Activated CD4-positive, alpha-beta T cell treated with anti-CD3 and anti-CD28 coated beads, Interleukin-2, amount 50 U/mL, for 16 hours (primary cell): ENCODE data around the gene PLP1.
"Not testable (repeated sequence)": the region's sequence is repeated elsewhere in the genome, so short reads cannot be mapped to it uniquely, and the experiment has no call there.

ENCODE experiments used
- DNase-seq: peaks from one replicate; pipeline ENCODE4 v3.0.0-alpha.2; 2020

PLP1 gene

DNA sequence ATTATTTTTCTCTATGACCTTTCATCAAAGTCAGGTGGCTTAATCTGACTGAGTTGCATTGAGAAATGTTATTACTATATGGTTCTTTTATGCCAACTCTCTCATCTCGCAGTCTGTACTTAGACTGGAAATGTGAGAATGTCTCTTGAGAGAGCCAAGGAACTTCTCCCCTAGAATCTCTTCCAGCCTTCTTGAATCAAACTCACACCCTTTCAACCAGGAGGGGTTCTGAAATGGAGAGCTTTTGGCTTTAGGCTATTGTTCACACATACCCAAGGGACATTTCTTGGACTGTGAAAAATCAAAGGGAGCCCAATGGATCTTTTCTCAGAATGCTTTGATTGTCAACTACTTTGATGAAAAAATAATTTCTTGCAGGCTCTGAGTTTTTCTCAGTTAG, 5.1 kb downstream of the PLP1 start:
- no peak for DNase-seq

DNA sequence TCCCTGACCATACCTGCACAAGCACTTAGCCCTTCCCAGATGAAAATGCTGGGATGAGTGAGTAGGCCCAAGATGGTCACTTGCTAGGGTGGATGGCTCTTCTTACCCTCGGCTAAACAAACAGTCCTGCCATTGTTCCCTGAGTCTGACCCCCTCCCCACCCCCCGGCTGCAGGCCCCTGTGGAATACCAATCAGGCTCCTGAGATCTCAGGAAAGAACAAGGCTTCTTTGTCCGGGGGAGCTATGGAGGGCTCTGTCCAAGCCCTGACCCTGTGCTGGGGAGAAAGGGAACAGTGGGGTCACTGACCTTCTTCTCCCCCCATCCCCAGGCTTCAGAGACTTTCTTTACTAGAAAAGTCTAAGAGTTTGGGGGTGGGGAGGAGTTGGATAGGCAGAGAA, 6.0 kb downstream of the PLP1 start:
- DNase-seq, result no peak

DNA sequence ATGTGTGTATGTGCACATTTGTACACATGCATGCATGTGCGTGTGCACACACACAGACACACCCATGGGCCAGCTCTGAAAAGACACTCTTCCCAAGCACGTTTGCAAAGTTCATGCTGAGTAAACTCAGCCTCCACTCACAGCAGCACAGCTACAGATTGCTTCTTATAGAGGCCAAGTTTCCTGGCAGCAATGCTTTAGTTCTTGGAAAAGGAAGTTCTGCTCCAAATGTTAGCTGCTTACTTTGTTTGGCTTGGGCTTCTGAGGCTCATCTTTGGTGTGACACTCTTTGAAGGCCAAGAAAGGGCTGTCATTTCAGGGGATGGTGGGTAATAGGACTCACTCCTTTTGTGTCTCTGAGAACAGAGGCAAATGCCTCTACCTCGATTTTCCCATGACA, 6.6 kb downstream of the PLP1 start:
- DNase-seq, result no peak

DNA sequence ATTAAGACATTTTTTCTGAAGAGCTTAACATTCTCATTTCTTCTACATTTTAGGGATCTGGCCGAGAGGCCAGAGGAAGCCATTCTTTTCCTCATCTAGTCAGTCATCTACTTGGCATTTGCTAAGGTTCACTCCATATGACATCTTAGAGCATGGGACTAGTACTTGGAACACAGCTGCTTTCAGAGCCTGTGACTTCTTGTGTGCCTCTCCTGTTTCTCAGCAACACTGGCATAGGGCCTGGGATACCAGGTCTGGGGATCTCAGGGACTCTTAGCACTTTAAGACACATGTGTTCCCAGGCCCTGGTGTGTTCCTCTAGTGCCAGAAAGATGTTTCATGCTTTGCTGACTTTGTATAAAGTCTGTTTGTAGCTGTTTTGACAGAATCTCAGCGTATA, 7.3 kb downstream of the PLP1 start:
- no peak for DNase-seq

DNA sequence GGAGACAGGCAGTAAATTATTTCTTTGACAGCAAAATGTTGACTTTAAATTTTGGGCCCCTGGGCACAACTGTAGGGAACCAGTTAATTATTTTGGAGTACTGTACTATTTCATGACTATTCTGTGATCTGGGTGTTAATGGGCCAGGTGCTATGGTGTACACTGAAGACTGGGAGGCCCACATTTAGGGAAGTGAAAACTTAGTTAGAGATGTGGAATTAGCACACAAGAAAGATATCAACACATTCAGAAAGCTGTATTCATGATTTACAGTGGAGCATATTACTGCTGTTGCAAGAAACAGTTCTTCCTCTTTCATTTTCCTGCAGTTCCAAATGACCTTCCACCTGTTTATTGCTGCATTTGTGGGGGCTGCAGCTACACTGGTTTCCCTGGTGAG, 12.4 kb downstream of the PLP1 start:
- DNase-seq, result no peak

DNA sequence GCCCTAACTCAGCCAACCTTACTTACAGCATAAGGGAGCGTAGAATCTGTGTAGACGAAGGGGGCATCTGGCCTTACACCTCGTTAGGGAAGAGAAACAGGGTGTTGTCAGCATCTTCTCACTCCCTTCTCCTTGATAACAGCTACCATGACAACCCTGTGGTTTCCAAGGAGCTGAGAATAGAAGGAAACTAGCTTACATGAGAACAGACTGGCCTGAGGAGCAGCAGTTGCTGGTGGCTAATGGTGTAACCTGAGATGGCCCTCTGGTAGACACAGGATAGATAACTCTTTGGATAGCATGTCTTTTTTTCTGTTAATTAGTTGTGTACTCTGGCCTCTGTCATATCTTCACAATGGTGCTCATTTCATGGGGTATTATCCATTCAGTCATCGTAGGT, 14.6 kb downstream of the PLP1 start:
- DNase-seq, result no peak

DNA sequence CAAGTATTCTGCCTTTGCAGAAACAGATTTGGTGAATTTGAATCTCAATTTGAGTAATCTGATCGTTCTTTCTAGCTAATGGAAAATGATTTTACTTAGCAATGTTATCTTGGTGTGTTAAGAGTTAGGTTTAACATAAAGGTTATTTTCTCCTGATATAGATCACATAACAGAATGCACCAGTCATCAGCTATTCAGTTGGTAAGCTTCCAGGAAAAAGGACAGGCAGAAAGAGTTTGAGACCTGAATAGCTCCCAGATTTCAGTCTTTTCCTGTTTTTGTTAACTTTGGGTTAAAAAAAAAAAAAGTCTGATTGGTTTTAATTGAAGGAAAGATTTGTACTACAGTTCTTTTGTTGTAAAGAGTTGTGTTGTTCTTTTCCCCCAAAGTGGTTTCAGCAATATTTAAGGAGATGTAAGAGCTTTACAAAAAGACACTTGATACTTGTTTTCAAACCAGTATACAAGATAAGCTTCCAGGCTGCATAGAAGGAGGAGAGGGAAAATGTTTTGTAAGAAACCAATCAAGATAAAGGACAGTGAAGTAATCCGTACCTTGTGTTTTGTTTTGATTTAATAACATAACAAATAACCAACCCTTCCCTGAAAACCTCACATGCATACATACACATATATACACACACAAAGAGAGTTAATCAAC, 15.3 kb downstream of the PLP1 start:
- no peak for DNase-seq

DNA sequence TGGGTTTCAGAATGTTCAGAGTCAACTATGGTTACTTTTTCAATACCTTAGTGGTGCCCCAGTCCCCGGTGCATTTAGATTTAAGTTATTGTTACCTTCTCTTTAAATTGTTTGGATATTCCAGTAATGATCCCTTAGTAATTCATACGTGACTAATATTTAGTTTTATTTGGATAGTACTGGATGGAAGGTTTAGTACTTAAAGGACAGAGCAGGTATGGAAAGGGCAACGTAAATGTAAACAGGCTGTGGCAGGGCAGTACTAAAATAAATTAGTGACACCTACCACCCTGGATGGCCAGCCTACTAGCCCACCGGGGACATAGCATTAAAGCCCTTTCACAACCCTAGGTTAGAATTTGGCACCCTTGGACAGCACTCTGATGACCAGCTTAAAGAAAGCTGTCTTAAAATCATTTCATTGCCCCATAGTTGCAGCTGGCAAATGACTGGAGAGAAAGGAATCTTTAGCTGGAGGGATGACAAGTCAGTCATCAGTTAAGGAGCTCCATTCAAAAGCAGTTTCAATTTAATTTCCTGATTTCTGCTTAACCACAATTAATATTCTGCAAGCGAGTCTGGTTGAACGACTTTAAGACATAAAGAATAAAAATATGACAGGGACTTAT, 16.4 kb downstream of the PLP1 start:
- DNase-seq, result no peak

DNA sequence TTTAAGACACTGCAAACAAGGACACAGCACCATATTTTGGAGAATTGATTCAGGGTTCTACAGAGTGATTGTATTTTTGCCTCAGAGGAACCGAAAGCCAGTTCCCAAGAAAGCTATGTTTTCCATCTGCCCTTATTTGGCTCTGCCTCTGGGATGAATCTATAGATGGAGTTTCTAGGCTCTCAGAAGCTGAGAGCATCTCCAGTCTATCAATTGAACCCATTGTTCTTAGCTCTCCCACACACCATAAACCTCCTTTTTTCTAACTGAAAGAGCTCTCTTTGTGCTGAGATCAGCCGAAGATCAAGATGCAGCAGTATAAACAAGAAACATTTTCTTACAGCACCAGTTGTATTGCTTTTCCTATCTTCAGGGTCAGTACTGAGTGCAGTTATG, 16.9 kb downstream of the PLP1 start:
- DNase-seq, result no peak

DNA sequence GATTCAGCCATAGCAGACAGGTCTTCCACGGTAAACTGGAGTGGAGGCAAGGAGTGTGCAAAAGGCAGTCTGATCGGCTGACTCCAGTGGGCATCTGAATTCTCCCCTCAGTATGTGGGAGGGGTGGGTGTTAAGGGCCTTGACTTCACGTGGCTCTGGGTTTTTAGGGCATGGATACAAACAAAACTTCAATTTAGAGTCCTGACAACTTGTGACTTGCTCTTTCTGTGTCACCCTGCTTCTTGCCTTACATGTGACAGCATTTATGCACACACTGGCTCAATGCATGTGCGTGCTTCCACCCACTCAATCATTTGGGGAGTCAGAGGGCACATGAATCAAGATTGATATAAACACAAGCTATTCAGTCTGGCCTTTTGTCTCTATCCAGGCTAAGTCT, 17.5 kb downstream of the PLP1 start:
- no peak for DNase-seq

DNA sequence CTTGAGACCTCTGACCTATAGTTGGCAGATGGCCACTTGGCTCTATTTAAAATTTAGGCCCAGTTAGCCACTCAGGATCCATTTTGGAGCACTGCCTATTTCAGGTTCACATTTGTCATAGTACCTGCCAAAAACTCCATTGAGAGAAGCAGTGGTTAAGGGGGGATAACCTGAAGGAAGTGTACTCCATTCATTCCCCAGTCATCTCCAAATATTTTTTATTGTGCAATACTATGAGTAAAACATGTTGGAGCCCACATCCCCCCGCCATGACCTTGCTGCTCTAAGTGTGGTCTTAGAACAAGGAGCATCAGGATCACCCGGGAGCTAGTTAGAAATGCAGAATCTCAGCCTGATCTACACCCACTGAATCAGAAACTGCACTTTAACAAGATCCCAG, 21.1 kb downstream of the PLP1 start:
- no peak for DNase-seq

DNA sequence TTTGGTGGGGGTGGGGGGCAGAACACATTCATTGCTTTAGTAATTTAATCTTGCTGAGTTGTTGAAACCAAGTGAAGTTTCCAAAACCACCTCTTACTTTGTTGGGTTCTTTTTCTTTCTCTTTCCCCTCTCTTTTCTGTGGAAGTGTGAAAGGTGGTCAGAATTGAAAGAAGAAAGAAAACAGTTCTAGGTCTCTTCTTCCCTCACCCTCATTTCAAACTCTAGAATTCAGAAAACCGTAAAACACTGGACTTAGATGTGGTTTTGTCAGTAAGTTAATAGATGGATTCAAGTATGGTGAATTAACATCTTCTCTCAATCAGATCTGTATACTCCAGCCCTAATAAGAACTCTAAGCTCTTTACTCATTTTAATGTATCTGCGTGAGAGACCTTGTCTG, 23.7 kb downstream of the PLP1 start:
- DNase-seq, result peak; percentile 31

DNA sequence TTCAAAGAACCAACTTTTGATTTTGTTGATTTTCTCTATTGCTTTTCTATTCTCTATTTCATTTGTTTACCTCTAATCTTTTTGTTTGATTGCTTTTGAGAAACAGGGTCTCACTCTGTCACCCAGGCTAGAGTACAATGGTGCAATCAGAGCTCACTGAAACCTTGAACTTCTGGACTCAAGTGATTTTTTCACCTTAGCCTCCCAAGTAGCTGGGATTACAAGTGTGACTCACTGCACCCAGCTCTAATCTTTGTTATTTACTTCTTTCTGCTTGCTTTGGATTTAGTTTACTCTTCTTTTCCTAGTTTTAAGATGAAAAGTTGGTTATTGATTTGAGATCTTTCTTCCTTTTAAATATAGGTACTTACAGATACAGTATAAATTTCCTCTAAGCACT, 29.2 kb downstream of the PLP1 start:
- no peak for DNase-seq

DNA sequence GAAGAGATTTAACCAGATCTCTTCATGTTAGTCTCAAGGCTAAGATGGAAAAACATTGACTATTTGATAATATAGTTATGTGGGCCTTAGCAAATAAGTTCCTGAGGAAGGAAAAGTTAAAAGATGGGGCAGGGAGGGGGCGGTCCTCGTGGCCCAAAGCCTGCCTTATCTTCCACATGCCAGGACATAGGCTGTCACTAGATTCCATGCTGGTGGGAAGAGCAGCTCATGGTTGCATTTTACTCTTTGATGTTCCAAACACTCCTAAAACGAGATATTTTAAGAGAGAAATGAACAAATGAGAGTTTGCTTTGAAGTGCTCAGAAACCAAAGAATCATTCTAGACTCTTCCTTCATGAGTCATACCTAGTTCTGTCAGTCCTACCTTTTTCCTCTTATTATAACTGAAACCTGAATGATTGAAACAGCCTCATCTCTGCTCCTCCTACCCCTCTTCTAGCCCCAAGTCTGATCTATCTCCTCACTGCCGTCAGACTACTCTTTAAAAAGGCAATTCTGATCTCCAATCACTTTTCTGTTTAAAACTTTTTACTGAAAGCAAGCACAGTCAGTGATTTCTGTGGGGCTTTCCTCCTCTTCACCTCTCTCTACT, 30.3 kb downstream of the PLP1 start:
- DNase-seq, result peak; percentile 47

DNA sequence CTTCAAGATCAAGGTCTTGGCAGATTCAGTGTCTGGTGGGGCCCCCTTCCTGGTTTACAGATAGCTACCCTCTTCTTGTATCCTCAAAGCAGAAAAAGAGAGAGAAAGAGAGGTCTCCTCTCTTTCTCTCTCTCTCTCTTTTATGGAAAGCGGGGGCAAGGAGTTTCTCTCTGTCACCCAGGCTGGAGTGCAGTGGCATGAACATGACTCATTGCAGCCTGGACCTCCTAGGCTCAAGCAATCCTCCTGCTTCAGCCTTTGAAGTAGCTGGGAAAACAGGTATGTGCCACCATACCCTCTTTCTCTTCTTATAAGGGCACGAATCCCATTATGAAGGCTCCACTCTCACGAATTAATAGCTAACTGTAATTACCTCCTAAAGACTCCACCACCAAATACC, 35.2 kb downstream of the PLP1 start:
- DNase-seq, result no peak

DNA sequence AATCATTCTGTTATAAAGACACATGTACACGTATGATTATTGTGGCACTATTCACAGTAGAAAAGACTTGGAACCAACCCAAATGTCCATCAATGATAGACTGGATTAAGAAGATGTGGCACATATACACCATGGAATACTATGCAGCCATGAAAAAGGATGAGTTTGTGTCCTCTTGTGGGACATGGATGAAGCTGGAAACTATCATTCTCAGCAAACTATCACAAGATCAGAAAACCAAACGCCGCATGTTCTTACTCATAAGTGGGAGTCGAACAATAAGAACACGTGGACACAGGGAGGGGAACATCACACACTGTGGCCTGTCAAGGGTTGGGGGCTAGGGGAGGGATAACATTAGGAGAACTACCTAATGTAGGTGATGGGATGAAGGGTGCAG, 40.5 kb downstream of the PLP1 start:
- DNase-seq, result not testable (repeated sequence)

DNA sequence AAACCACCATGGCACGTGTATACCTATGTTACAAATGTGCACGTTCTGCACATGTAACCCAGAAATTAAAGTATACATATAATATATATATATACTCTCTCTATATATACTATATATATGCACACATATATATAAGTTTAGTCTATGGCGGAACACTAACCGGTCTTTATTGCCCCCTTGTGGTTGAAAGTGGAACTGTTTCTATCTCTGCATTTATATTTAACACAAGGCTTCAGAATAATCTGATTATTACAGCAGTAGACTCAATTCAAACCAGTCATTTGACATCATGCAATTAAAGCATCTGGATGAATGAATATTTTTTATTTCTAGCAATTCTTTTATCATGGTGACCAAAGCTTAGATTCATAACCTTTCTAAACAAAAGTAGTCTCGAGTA, 40.9 kb downstream of the PLP1 start:
- peak; percentile 72 for DNase-seq

DNA sequence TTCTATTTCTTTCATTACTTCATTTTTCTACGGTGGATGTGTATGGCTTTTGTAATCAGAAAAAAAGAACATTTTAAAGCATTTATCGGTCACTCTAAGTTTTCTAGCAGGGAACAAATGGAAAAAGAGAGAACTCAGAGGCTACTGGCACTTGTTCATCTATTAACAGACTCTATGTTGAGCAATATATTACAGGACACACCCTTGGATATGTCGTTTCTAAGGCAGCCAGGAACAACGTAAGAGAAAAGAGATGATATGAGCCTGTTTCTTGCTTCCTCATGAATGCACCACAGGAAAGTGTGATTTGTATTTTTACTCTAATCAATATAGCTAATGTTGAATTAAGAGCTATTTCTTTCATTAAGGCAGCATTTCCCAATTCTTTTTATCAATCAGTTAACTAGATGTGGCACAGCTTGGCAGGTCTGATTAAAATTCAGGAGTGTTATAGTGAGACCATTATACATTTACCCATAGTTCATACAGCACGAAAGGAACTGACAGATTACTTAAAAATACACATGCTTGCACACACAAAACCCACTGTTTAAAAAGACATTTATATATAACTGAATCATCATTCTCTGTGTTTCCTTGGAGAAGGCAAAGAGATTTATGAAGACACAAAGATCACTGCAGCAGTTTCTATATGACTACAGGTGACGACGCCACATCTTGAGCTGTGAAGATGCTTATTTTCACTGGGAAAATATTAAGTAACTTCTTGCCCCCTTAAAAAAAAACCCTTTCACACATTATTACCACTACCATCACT, 42.4 kb downstream of the PLP1 start:
- DNase-seq, result peak; percentile 27

DNA sequence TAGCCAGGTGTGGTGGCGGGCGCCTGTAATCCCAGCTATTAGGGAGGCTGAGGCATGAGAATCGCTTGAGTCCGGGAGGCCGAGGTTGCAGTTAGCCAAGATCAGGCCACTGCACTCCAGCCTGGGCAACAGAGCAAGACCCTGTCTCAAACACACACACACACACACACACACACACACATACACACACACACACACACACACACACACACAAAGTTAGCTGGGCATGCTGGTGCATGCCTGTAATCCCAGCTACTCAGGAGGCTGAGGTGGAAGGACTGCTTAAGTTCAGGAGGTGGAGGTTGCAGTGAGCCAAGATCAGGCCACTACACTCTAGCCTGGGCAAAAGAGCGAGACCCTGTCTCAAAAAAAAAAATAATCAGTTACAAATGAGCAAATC, 44.2 kb downstream of the PLP1 start:
- DNase-seq, result not testable (repeated sequence)

DNA sequence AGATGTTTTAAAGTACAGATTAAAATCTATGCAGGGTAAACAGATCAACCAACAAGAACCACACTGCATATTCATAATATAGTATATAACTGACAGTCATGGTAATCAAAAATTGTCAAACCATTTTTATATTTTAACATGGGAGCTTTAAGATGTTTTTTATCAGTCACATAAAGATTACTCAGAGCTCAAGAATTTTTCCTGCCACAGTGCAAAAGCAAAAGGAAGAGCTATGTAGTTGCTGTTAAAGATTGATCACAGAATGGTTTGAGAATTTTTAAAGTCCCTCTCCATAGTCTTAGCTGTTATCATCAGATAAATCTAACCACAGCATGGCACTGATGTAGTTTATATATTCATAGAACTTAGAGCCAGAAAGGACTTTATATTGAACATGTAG, 47.0 kb downstream of the PLP1 start:
- DNase-seq, result no peak

DNA sequence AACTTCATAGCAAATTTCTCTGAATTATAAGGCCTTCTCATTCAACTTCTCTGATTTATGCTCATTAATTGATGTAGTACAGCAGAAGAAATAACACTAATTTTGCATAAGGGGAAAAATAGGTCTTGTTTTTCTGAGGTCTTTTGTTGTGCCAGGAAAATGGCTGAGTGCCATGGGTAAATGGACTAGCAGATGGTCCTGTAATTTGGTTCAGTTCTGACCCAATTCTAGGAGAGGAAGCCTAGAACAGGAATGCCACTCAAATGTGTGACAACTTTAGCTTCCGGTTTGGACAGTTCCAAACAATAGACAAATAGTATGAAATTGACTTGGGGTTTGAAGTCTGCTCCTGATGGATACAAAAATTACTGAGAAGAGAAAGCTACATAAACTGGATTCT, 49.2 kb downstream of the PLP1 start:
- no peak for DNase-seq

DNA sequence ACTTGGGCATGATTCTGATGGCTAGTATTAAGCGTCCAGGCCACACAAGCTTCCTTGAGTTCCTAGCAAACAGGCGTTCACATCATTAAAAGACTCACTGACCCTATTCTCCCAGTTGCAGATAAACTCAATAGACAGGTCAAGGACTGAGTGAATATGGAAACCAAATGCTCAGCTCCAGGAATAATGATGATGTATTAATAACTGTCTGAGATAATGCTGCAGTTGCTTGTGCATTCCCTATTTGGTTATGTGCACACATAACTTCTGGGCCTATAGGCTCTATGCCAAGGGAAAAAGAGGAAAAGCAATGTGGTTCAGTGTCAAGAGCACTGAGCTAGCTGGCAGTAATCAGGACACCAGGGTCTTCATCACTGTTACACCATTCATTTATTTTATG, 51.9 kb downstream of the PLP1 start:
- DNase-seq, result no peak

DNA sequence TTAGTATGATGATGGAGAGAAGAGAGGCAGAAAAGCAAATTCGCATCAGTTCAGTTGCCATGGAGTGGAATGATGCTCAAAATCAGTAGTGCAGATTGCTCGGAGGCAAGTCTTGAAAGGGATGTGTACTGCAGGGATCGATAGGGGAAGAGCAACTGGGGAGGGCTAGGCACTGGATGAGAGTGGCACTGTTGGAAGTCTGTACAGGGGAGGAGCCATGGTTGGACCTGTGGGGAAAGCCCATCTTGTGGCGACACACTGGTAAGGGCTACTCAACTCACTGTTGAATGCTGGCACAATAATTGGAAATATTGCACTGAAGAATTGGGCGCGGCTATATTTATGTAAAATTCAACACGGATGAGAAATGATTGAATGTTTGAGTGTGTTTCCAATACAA, 54.2 kb downstream of the PLP1 start:
- DNase-seq, result no peak

DNA sequence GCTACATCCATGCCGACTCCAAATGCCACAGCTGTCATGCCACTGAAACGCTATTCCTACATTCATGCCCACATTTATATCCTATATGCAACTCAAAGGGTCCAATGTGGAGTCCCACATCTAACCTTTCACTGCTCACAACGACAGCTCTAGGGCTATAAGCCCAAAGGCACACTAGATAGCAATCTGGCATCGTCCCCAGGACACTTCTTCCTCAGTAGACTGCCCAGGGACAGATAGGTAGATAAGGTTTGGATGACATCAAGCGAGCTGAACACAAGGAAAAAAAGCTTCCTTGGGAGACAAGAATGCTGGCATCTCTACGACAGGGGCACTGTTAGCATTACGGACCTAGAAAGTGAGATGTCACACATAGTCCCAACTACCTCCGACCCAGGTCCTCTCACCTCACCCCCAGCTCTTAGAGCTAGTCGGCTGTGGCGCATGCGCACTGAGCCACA, 54.7 kb downstream of the PLP1 start:
- DNase-seq, result peak; percentile 56
